ENCODE measurements around the gene KSR2. TPM values are rescaled to one million over a fixed set of nuclear protein-coding genes. Genes with fewer than 3 reads are reported as not detected.

Gene KSR2
- total RNA-seq, 1 donor from 2014 or later, result not detected

- TF ChIP-seq, protein P1, sequence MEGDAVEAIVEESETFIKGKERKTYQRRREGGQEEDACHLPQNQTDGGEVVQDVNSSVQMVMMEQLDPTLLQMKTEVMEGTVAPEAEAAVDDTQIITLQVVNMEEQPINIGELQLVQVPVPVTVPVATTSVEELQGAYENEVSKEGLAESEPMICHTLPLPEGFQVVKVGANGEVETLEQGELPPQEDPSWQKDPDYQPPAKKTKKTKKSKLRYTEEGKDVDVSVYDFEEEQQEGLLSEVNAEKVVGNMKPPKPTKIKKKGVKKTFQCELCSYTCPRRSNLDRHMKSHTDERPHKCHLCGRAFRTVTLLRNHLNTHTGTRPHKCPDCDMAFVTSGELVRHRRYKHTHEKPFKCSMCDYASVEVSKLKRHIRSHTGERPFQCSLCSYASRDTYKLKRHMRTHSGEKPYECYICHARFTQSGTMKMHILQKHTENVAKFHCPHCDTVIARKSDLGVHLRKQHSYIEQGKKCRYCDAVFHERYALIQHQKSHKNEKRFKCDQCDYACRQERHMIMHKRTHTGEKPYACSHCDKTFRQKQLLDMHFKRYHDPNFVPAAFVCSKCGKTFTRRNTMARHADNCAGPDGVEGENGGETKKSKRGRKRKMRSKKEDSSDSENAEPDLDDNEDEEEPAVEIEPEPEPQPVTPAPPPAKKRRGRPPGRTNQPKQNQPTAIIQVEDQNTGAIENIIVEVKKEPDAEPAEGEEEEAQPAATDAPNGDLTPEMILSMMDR (IDR thresholded peaks at IDR 0.05), result no peak
- Mint-ChIP-seq H3K9me3 (ENCODE audit: low read depth) (peaks cover 11% of the 10 kb centered on the region), H3K27ac (ENCODE audit: unreplicated experiment) (no peak overlapping the region), H3K27me3 (ENCODE audit: low read depth) (peaks cover 16% of the 10 kb centered on the region), H3K4me3 (ENCODE audit: unreplicated experiment) (no peak overlapping the region), H3K4me1 (ENCODE audit: low read depth) (no peaks in the 10 kb centered on the region), H3K36me3 (ENCODE audit: low read depth) (peaks cover 1% of the 10 kb centered on the region)
- no peak for DNase-seq (ENCODE audit: low spot score)
Observed at GRCh38 chr12:117590386-117590785, 378.4 kb downstream of the KSR2 start.

- TF ChIP-seq, protein P1 (IDR thresholded peaks at IDR 0.05), result no peak
- H3K27me3 Mint-ChIP-seq (ENCODE audit: low read depth), result peaks cover 26% of the 10 kb centered on the region
- no peak for DNase-seq (ENCODE audit: low spot score)
Observed at GRCh38 chr12:117589021-117589420, 379.8 kb downstream of the KSR2 start.

DNA sequence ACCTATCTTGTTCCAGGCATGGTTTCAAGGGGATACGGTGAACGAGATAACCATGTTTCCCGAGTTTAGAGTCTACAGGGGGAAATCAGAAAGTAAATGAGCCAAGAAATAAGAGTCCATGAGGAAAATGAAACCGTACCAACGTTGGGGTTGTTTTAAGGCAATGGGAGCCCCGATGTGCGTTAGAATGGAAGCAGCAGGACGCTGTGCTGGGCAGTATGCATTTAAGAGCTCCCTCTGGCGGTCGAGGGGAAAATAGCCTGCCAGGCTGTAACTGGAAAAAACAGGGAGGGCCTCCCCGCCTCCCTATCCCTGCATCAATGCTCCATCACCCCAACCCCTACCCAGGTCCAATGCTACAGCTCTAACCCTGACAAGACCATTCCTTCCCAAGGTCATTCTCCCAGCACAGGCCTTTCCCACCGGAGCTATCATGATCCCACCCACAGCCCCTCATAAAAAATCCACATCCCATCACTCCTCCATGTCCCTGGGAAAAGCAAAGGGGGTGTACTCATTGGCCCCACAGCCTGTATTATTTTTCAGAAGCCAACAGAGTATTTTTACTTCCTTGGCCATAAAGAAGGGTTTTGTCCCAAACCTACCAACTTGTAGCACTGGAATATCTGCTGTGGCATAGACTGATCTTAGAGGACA is 381.0 kb downstream of the KSR2 start:
- Mint-ChIP-seq H3K27ac (ENCODE audit: unreplicated experiment) (no peak overlapping the region), H3K4me3 (ENCODE audit: unreplicated experiment) (no peak overlapping the region), H3K36me3 (ENCODE audit: low read depth) (peaks cover 1% of the 10 kb centered on the region), H3K9me3 (ENCODE audit: low read depth) (peaks cover 11% of the 10 kb centered on the region), H3K4me1 (ENCODE audit: low read depth) (peaks cover 9% of the 10 kb centered on the region), H3K27me3 (ENCODE audit: low read depth) (peaks cover 28% of the 10 kb centered on the region)
- DNase-seq (ENCODE audit: low spot score), result no peak
- TF ChIP-seq, protein P1 (IDR thresholded peaks at IDR 0.05), result peak; percentile 87

More at GRCh38 chr12:117589021-117589420, 379.8 kb downstream of the KSR2 start:
- Mint-ChIP-seq H3K9me3 (ENCODE audit: low read depth) (peaks cover 11% of the 10 kb centered on the region), H3K4me1 (ENCODE audit: low read depth) (peaks cover 4% of the 10 kb centered on the region), H3K4me3 (ENCODE audit: unreplicated experiment) (no peak overlapping the region), H3K36me3 (ENCODE audit: low read depth) (peaks cover 1% of the 10 kb centered on the region), H3K27ac (ENCODE audit: unreplicated experiment) (no peak overlapping the region)

GRCh38 chr12:117583677-117584225 is 385.0 kb downstream of the KSR2 start:
- Mint-ChIP-seq H3K27me3 (ENCODE audit: low read depth) (peaks cover 31% of the 10 kb centered on the region), H3K9me3 (ENCODE audit: low read depth) (no peaks in the 10 kb centered on the region), H3K4me3 (ENCODE audit: unreplicated experiment) (no peak overlapping the region), H3K4me1 (ENCODE audit: low read depth) (peaks cover 9% of the 10 kb centered on the region), H3K27ac (ENCODE audit: unreplicated experiment) (no peak overlapping the region), H3K36me3 (ENCODE audit: low read depth) (no peaks in the 10 kb centered on the region)
- no peak for DNase-seq (ENCODE audit: low spot score)
- TF ChIP-seq, protein P1 (IDR thresholded peaks at IDR 0.05), result no peak

DNA sequence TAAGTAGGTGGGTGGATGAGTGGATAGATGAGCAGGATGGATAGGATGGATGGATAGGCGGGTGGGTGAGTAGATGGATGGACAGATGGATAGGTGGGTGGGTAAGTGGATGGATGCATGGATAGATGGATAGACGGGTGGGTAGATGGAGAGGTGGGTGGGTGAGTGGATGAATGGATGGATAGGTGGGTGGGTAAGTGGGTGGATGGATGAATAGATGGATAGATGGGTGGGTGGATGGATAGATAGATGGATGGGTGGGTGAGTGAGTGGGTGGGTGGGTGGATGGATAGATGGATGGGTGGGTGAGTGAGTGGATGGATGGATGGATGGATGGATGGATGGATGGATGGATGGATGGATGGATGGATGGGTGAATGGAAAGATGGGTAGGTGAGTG is 385.7 kb downstream of the KSR2 start:
- TF ChIP-seq, protein P1 (IDR thresholded peaks at IDR 0.05), result no peak
- no peak overlapping the region for H3K27ac Mint-ChIP-seq (ENCODE audit: unreplicated experiment)
- no peak for DNase-seq (ENCODE audit: low spot score)
- H3K4me3 Mint-ChIP-seq (ENCODE audit: unreplicated experiment), result no peak overlapping the region
- no peaks in the 10 kb centered on the region for H3K9me3 Mint-ChIP-seq (ENCODE audit: low read depth)
- H3K4me1 Mint-ChIP-seq (ENCODE audit: low read depth), result peaks cover 9% of the 10 kb centered on the region
- H3K27me3 Mint-ChIP-seq (ENCODE audit: low read depth), result peaks cover 31% of the 10 kb centered on the region
- H3K36me3 Mint-ChIP-seq (ENCODE audit: low read depth), result no peaks in the 10 kb centered on the region
